Measurements from ENCODE around the gene BCAP29. TPM values are rescaled to one million over a fixed set of nuclear protein-coding genes. Genes with fewer than 3 reads are reported as not detected.

BCAP29 gene
- polyA plus RNA-seq, 1 of the 3 experiments (the other 2 are of a cell fraction), result 29.2 TPM

DNA sequence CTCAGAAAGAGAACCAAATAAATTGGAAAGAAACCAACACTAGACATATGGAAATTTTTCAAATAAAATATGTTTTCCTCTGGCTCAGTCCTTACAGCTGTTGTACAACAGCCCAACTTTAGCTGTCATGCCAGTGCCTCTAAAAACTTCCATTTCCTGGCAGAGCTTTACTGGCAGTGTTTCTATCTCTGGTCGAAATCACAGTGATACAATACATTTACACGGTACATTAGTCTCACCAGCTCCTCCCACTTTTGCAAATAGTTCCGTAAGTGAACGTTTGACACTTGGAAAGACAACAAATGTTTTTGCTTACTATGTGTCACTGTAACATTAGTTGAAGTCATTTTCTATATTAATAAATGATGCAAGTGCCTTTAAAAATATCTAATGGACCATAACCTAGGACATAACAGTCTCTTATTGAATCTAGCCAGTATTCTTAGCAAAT is 29.8 kb downstream of the BCAP29 start:
- Histone ChIP-seq H3K79me2 (ENCODE audit: insufficient read depth) (0 out of 2 replicates have a peak, but pooled peaks cover 7% of the 10 kb centered on the region), H3K27ac (ENCODE audit: low read depth in 2 of 2, low read length in 1 of 2) (peak overlapping the region; percentile 17 to 98; a peak in 3 of 4 replicates), H2AFZ (ENCODE audit: low read depth) (no peak overlapping the region), H4K20me1 (ENCODE audit: insufficient read depth) (no peaks in the 10 kb centered on the region), H3K9ac (no peak overlapping the region), H3K9me2 (no peaks in the 10 kb centered on the region), H3K4me2 (no peak overlapping the region), H3K4me3 (ENCODE audit: low read depth in 2 of 2, low read length in 1 of 2) (no peak overlapping the region; a peak in 1 of 4 replicates), H3F3A (replicated peaks; ENCODE audit: insufficient read depth) (peaks cover 9% of the 10 kb centered on the region), H3K4me1 (ENCODE audit: control insufficient read depth in 1 of 2, insufficient read depth in 2 of 2, low read depth in 1 of 2, low read length in 1 of 2) (peaks cover 20 to 33% of the 10 kb centered on the region in 2 experiments), H3K9me3 (no peaks in the 10 kb centered on the region), H3K36me3 (replicated peaks in 1 of 2; ENCODE audit: control insufficient read depth in 1 of 2, insufficient read depth in 2 of 2, low read length in 1 of 2) (peaks cover 23 to 83% of the 10 kb centered on the region in 2 experiments), H3K27me3 (ENCODE audit: insufficient read depth) (no peaks in the 10 kb centered on the region)
- TF ChIP-seq PBX3 (IDR thresholded peaks at IDR 0.05) (no peak), RCOR1 (IDR thresholded peaks at IDR 0.05; ENCODE audit: low read length) (0 out of 2 replicates have a peak, but pooled peaks have one; percentile 46), ELF1 (IDR thresholded peaks at IDR 0.05) (no peak), FOSL2 (IDR thresholded peaks at IDR 0.05; ENCODE audit: borderline replicate concordance, low read depth) (no peak), MAX (IDR thresholded peaks at IDR 0.05; ENCODE audit: low read depth) (no peak), ZBTB33 (IDR thresholded peaks at IDR 0.05; ENCODE audit: borderline replicate concordance, low read depth) (no peak), FOXM1 (IDR thresholded peaks at IDR 0.05; ENCODE audit: low read depth) (no peak), EZH2phosphoT487 (IDR thresholded peaks at IDR 0.05; ENCODE audit: borderline replicate concordance, low read depth) (no peak), RAD21 (IDR thresholded peaks at IDR 0.05; ENCODE audit: low read length) (0 out of 2 replicates have a peak, but pooled peaks have one; percentile 11), TCF12 (IDR thresholded peaks at IDR 0.05) (peak; percentile 30; the same call in 1 of the 2 replicates), EP300 (IDR thresholded peaks at IDR 0.05; ENCODE audit: borderline replicate concordance in 1 of 2, low read depth in 1 of 2, low read length in 1 of 2) (0 out of 4 replicates have a peak, but pooled peaks of 1 of the 2 experiments have one; percentile 43), POLR2AphosphoS5 (IDR thresholded peaks at IDR 0.05; ENCODE audit: low read depth, low read length) (0 out of 2 replicates have a peak, but pooled peaks have one; percentile 18), SIN3A (IDR thresholded peaks at IDR 0.05; ENCODE audit: borderline replicate concordance, low read depth, low read length) (no peak), FOXJ3 (CRISPR knock-in tag; IDR thresholded peaks at IDR 0.05) (0 out of 2 replicates have a peak, but pooled peaks have one; percentile 14), JUND (IDR thresholded peaks at IDR 0.05) (no peak), TEAD4 (IDR thresholded peaks at IDR 0.05; ENCODE audit: borderline replicate concordance, insufficient read depth) (no peak), CTCF (IDR thresholded peaks at IDR 0.05) (no peak), CHD2 (IDR thresholded peaks at IDR 0.05; ENCODE audit: low read length, partially characterized antibody) (peak; percentile 51), MXI1 (IDR thresholded peaks at IDR 0.05; ENCODE audit: low read depth, low read length) (peak; percentile 42; the same call in 1 of the 2 replicates), NFIC (IDR thresholded peaks at IDR 0.05; ENCODE audit: borderline replicate concordance) (peak; percentile 30; the same call in 1 of the 2 replicates), GATA2 (CRISPR knock-in tag; IDR thresholded peaks at IDR 0.05) (peak; percentile 65), YY1 (IDR thresholded peaks at IDR 0.05; ENCODE audit: low read depth) (no peak)
- TF ChIP-seq, protein P1, sequence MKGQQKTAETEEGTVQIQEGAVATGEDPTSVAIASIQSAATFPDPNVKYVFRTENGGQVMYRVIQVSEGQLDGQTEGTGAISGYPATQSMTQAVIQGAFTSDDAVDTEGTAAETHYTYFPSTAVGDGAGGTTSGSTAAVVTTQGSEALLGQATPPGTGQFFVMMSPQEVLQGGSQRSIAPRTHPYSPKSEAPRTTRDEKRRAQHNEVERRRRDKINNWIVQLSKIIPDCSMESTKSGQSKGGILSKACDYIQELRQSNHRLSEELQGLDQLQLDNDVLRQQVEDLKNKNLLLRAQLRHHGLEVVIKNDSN (IDR thresholded peaks at IDR 0.05; ENCODE audit: borderline replicate concordance, low read depth), result no peak
- ChIA-PET CTCF (interaction anchor here (0.8 to 1.8 kb wide), 7 partner anchors 10 to 146 kb away, joined by 3 to 8 read pairs (median 3); partner anchors contain the start of gene BCAP29), POLR2A (interaction anchor here (0.7 to 1.2 kb wide), 2 partner anchors 29 to 133 kb away, joined by 3 to 4 read pairs; no protein-coding TSS in a partner anchor)
- WGBS (ENCODE audit: low lambda C conversion rate), result 45% methylated on average over 4 of the region's 4 CpGs
- peak; percentile 48 for DNase-seq
